ENCODE results near the gene COG2.

The COG2 gene

DNA sequence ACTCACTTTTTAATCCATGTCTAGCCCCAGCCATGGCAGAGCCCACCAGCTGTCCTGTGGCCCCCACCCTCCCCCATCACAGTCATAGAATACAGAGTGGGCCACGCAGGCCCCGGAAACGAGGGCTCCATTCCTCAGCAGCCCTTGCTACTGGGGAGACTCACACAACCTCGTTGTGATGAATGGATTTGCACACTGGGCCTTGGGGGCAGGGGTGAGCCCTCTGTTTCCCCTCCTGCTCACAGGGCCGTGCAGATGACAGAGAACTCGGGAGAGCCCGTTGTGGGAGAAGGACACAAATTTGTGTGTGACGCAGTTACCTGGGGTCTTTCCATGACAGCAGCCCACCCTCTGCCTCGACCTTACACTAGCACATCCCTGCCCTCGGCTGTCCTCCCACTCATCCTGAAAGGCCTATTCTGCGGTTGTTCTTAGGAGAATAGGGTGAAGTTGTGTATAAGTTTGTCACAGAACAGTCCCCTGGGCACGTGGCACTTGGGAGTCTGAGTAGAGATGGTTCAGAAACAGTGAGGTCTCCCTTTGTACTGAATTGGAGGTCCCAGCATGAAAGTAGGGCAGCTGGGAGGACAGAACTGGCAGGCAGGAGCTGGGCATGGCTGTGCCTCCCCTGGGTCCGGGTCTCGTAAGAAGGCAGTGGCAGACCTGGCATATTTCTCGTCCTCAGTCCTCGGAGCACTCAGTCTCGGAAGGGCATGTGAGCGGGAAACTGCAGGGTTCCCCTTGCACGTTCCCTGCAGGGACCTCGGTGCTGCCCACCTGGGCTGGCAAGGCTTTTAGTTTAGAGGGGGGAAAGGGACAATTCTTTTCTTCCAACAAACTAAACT is 64.8 kb downstream of the COG2 start:
- Histone ChIP-seq H3K4me2 (ENCODE audit: low read length) (no peak overlapping the region), H3K79me1 (ENCODE audit: low read length) (no peaks in the 10 kb centered on the region), H3K4me3 (ENCODE audit: low read length) (no peak overlapping the region), H2BK120ac (ENCODE audit: low read depth, low read length) (no peak overlapping the region), H3K4me1 (ENCODE audit: control insufficient read depth, low read depth, low read length) (no peaks in the 10 kb centered on the region), H3K18ac (ENCODE audit: low read length) (no peak overlapping the region), H4K5ac (ENCODE audit: low read length) (no peak overlapping the region), H3K27me3 (ENCODE audit: insufficient read depth, low read length, poor library complexity) (no peaks in the 10 kb centered on the region), H2AK5ac (ENCODE audit: low read length) (no peak overlapping the region), H3K9ac (ENCODE audit: low read length) (no peak overlapping the region), H3K27ac (ENCODE audit: low read depth, low read length) (no peak overlapping the region), H3K36me3 (ENCODE audit: control insufficient read depth, insufficient read depth, low read length) (no peaks in the 10 kb centered on the region), H3K79me2 (ENCODE audit: control insufficient read depth, insufficient read depth, low read length) (no peaks in the 10 kb centered on the region), H4K8ac (ENCODE audit: low read depth, low read length) (no peak overlapping the region), H2BK15ac (replicated peaks; ENCODE audit: low read depth) (no peak overlapping the region), H3K4ac (ENCODE audit: low read depth, low read length) (no peak overlapping the region), H3K56ac (ENCODE audit: low read length) (no peak overlapping the region), H2BK5ac (ENCODE audit: low read length) (no peak overlapping the region), H3K23ac (ENCODE audit: low read length) (no peak overlapping the region)
- no peak for DNase-seq
- no CpG with 5 or more reads among the region's 20 CpGs for WGBS (ENCODE audit: extremely low coverage, insufficient coverage, low lambda C conversion rate)

DNA sequence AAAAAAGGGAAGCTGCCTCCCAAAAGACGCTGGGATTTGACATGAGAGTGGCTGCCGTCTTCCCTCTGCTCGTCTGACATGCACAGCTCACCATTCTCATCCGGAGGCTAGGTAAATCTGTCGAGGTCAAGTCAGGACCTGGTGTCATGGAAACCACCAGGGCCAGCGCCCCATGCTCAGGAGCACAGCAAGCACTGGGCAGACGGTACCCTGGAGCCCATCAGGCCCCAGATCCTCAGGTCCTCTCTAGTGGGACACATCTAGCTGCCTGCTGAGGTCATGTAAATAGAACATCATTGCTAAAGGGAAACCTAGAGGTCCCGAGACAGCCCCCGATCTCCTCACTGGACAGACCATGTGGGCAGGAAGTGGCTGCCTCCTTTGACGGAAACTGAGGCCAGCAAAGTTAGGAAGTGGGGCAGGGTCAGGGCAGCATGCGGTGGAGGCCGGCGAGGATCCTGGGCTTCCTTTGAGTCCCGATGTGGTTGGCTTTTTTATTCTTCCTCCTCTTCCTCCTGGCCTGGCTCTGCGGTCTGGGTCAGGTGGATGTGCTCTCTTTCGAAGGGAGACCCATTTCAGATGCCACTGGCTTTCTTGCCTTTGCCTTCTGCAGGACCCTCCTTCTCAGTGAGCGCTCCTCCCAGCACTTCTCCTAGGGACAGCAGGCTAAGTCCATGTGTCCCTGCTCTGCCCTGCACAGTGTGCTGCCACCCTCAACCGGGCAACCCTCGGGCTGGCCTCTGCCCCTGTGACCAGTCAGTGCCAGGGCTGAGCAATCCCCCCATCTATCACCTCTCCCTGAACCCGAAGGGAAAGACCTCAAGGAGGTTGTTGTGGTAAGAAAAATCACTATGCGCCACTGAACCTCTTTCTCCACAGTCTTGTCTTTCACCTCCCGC is 65.7 kb downstream of the COG2 start:
- Histone ChIP-seq H3K18ac (ENCODE audit: low read length) (no peak overlapping the region), H3K4ac (ENCODE audit: low read depth, low read length) (no peak overlapping the region), H3K27ac (ENCODE audit: low read depth, low read length) (no peak overlapping the region), H3K9ac (ENCODE audit: low read length) (no peak overlapping the region), H2BK5ac (ENCODE audit: low read length) (no peak overlapping the region), H3K27me3 (ENCODE audit: insufficient read depth, low read length, poor library complexity) (no peaks in the 10 kb centered on the region), H3K4me1 (ENCODE audit: control insufficient read depth, low read depth, low read length) (no peaks in the 10 kb centered on the region), H3K56ac (ENCODE audit: low read length) (no peak overlapping the region), H3K79me1 (ENCODE audit: low read length) (no peaks in the 10 kb centered on the region), H3K79me2 (ENCODE audit: control insufficient read depth, insufficient read depth, low read length) (no peaks in the 10 kb centered on the region), H4K8ac (ENCODE audit: low read depth, low read length) (no peak overlapping the region), H2AK5ac (ENCODE audit: low read length) (no peak overlapping the region), H3K4me3 (ENCODE audit: low read length) (no peak overlapping the region), H2BK120ac (ENCODE audit: low read depth, low read length) (no peak overlapping the region), H2BK15ac (replicated peaks; ENCODE audit: low read depth) (no peak overlapping the region), H3K4me2 (ENCODE audit: low read length) (no peak overlapping the region), H3K23ac (ENCODE audit: low read length) (no peak overlapping the region), H4K5ac (ENCODE audit: low read length) (no peak overlapping the region), H3K36me3 (ENCODE audit: control insufficient read depth, insufficient read depth, low read length) (no peaks in the 10 kb centered on the region)
- WGBS (ENCODE audit: extremely low coverage, insufficient coverage, low lambda C conversion rate) = no CpG with 5 or more reads among the region's 22 CpGs
- no peak for DNase-seq

DNA sequence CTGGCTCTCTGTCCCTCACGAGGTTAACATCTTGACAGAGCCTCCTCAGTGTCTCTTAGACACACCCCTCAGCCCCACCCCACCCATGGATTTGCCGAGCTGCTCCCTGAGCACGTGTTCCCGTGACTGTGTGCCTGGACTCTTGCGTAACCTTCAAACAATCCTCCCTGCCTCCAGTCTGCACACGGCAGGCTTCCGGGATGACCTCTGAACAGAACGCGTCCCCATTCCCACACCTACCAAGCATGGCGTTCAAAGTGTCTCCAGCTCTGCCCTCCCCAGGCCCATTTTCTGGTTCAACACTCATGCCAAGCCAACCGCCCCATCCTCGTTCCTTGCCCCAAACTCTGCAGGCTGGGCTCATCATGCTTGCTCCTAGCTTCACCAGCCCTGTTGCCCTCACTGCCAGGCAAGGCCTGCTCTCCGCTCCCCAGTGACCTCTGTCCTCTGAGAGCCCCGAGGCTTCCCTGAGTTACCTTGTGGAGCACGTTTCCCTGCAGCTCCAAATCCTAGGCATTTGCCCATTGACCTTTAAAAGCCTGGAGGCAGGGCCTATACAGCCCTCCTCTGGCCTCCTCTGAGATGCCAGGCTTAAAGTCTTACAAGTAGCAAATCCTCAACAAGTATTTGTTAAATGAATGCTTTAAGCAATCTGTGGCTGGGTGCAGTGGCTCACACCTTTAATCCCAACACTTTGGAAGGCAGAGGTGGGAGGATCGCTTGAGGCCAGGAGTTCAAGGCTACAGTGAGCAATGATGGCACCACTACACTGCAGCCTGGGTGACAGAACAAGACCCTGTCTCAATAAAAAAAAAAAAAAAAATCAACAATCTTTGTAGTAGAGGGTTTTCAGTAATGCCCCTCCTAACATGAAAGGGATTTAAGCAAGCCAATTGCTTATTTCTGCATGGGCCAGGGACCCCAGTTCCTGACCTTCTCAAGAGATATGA is 66.6 kb downstream of the COG2 start:
- H2BK5ac ChIP-seq (ENCODE audit: low read length) = no peak overlapping the region
- no peak overlapping the region for H2BK120ac ChIP-seq (ENCODE audit: low read depth, low read length)
- no peak overlapping the region for H2BK15ac ChIP-seq (replicated peaks; ENCODE audit: low read depth)
- no peak overlapping the region for H3K4me2 ChIP-seq (ENCODE audit: low read length)
- H2AK5ac ChIP-seq (ENCODE audit: low read length) = no peak overlapping the region
- no peaks in the 10 kb centered on the region for H3K79me2 ChIP-seq (ENCODE audit: control insufficient read depth, insufficient read depth, low read length)
- H3K23ac ChIP-seq (ENCODE audit: low read length) = no peak overlapping the region
- H3K4me1 ChIP-seq (ENCODE audit: control insufficient read depth, low read depth, low read length) = no peaks in the 10 kb centered on the region
- DNase-seq = no peak
- H3K36me3 ChIP-seq (ENCODE audit: control insufficient read depth, insufficient read depth, low read length) = no peaks in the 10 kb centered on the region
- WGBS (ENCODE audit: extremely low coverage, insufficient coverage, low lambda C conversion rate) = no CpG with 5 or more reads among the region's 16 CpGs
- H4K8ac ChIP-seq (ENCODE audit: low read depth, low read length) = no peak overlapping the region
- no peak overlapping the region for H3K27ac ChIP-seq (ENCODE audit: low read depth, low read length)
- no peak overlapping the region for H3K4ac ChIP-seq (ENCODE audit: low read depth, low read length)
- no peaks in the 10 kb centered on the region for H3K27me3 ChIP-seq (ENCODE audit: insufficient read depth, low read length, poor library complexity)
- H3K9ac ChIP-seq (ENCODE audit: low read length) = no peak overlapping the region
- H3K56ac ChIP-seq (ENCODE audit: low read length) = no peak overlapping the region
- H3K4me3 ChIP-seq (ENCODE audit: low read length) = no peak overlapping the region
- H3K18ac ChIP-seq (ENCODE audit: low read length) = no peak overlapping the region
- H3K79me1 ChIP-seq (ENCODE audit: low read length) = no peaks in the 10 kb centered on the region
- no peak overlapping the region for H4K5ac ChIP-seq (ENCODE audit: low read length)

DNA sequence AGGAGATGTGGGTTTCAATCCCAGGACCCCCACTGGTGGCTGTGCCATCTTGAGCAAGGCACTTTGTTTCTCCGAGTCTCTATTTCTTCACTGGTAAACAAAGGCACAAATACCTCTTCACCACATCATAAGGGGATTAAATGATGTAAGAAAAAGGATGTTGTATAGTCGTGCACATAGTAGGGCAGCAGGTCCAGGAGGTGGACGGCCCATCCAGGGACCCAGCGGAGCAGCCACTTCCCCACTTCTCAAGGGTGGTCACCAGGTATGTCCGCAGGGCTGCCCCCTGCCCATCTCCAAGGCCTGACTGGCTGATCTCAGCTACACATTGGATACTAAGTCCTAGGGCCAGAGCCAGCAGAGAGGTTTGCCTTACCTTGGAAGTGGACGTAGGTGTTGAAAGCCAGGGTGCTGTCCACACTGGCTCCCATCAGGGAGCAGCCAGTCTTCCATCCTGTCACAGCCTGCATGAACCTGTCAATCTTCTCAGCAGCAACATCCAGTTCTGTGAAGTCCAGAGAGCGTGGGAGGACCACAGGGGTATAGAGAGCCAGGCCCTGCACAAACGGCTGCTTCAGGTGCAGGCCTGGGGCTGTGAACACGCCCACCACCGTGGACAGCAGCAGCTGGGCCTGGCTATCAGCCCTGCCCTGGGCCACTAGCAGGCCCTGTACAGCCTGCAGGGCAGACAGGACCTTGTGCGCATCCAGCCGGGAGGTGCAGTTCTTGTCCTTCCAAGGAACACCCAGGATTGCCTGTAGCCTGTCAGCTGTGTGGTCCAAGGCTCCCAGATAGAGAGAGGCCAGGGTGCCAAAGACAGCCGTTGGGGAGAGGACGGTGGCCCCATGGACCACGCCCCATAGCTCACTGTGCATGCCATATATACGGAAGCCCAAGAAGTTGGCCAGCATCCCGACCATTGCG is 67.6 kb downstream of the COG2 start:
- Histone ChIP-seq H3K23ac (ENCODE audit: low read length) (no peak overlapping the region), H3K56ac (ENCODE audit: low read length) (no peak overlapping the region), H3K18ac (ENCODE audit: low read length) (no peak overlapping the region), H3K79me1 (ENCODE audit: low read length) (no peaks in the 10 kb centered on the region), H3K36me3 (ENCODE audit: control insufficient read depth, insufficient read depth, low read length) (no peaks in the 10 kb centered on the region), H4K8ac (ENCODE audit: low read depth, low read length) (no peak overlapping the region), H2BK15ac (replicated peaks; ENCODE audit: low read depth) (no peak overlapping the region), H3K4me1 (ENCODE audit: control insufficient read depth, low read depth, low read length) (no peaks in the 10 kb centered on the region), H2BK5ac (ENCODE audit: low read length) (no peak overlapping the region), H2BK120ac (ENCODE audit: low read depth, low read length) (no peak overlapping the region), H3K9ac (ENCODE audit: low read length) (no peak overlapping the region), H3K4ac (ENCODE audit: low read depth, low read length) (no peak overlapping the region), H3K79me2 (ENCODE audit: control insufficient read depth, insufficient read depth, low read length) (no peaks in the 10 kb centered on the region), H3K4me2 (ENCODE audit: low read length) (no peak overlapping the region), H3K4me3 (ENCODE audit: low read length) (no peak overlapping the region), H3K27ac (ENCODE audit: low read depth, low read length) (no peak overlapping the region), H4K5ac (ENCODE audit: low read length) (no peak overlapping the region), H3K27me3 (ENCODE audit: insufficient read depth, low read length, poor library complexity) (no peaks in the 10 kb centered on the region), H2AK5ac (ENCODE audit: low read length) (no peak overlapping the region)
- DNase-seq = no peak
- WGBS (ENCODE audit: extremely low coverage, insufficient coverage, low lambda C conversion rate) = no CpG with 5 or more reads among the region's 18 CpGs

DNA sequence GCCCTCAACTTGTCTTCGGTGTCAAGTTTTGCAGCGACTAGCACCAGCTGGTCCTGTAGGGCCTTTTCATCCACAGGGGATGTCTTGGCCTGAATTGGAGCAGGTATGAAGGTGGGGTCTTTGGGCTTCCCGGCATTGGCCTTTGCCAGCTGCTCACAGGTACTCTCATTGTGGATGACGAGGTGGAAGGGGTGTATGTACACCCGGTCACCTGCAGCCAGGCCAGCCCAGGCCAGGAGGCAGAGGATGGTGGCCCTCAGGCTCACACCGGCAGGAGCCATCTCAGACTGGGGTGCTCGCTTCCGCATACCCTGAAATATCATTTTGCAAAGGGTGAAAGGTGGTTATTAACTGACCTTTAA is 68.2 kb downstream of the COG2 start:
- no peak overlapping the region for H2BK120ac ChIP-seq (ENCODE audit: low read depth, low read length)
- H3K4ac ChIP-seq (ENCODE audit: low read depth, low read length) = no peak overlapping the region
- H4K5ac ChIP-seq (ENCODE audit: low read length) = no peak overlapping the region
- H3K4me1 ChIP-seq (ENCODE audit: control insufficient read depth, low read depth, low read length) = no peaks in the 10 kb centered on the region
- no peak overlapping the region for H2BK15ac ChIP-seq (replicated peaks; ENCODE audit: low read depth)
- no peak overlapping the region for H3K56ac ChIP-seq (ENCODE audit: low read length)
- no peak overlapping the region for H3K23ac ChIP-seq (ENCODE audit: low read length)
- no peak overlapping the region for H3K27ac ChIP-seq (ENCODE audit: low read depth, low read length)
- no peak overlapping the region for H3K4me2 ChIP-seq (ENCODE audit: low read length)
- no peaks in the 10 kb centered on the region for H3K36me3 ChIP-seq (ENCODE audit: control insufficient read depth, insufficient read depth, low read length)
- no peaks in the 10 kb centered on the region for H3K79me1 ChIP-seq (ENCODE audit: low read length)
- no peaks in the 10 kb centered on the region for H3K79me2 ChIP-seq (ENCODE audit: control insufficient read depth, insufficient read depth, low read length)
- H3K27me3 ChIP-seq (ENCODE audit: insufficient read depth, low read length, poor library complexity) = no peaks in the 10 kb centered on the region
- no peak overlapping the region for H2BK5ac ChIP-seq (ENCODE audit: low read length)
- WGBS (ENCODE audit: extremely low coverage, insufficient coverage, low lambda C conversion rate) = no CpG with 5 or more reads among the region's 8 CpGs
- no peak overlapping the region for H4K8ac ChIP-seq (ENCODE audit: low read depth, low read length)
- H3K18ac ChIP-seq (ENCODE audit: low read length) = no peak overlapping the region
- H3K9ac ChIP-seq (ENCODE audit: low read length) = no peak overlapping the region
- H2AK5ac ChIP-seq (ENCODE audit: low read length) = no peak overlapping the region
- H3K4me3 ChIP-seq (ENCODE audit: low read length) = no peak overlapping the region
- no peak for DNase-seq
